Vagina (tissue), 2 donors: ENCODE data around the gene PSORS1C1. TPM values are rescaled to one million over a fixed set of nuclear protein-coding genes. Genes with fewer than 3 reads are reported as not detected.
"Not testable (repeated sequence)": the region's sequence is repeated elsewhere in the genome, so short reads cannot be mapped to it uniquely, and the experiment has no call there.

ENCODE experiments used
- DNase-seq, 2 donors: peaks; one replicate each; pipeline ENCODE4 v3.0.0-alpha.2; 2017; ENCODE audit errors: extremely low spot score in 2 of 2
- H3K27ac ChIP-seq: fragments of 200-600 bp; sonication (generic); one replicate; pipeline ENCODE4 v1.5.1; 2019
- H3K27me3 ChIP-seq: fragments of 200-600 bp; sonication (generic); one replicate; pipeline ENCODE4 v1.5.1; 2019
- H3K36me3 ChIP-seq, 2 donors: fragments of 200-600 bp; sonication (generic); one replicate each; pipeline ENCODE4 v1.5.1; 2017 to 2019
- H3K4me1 ChIP-seq: fragments of 200-600 bp; sonication (generic); one replicate; pipeline ENCODE4 v1.5.1; 2019
- H3K4me3 ChIP-seq, 2 donors: fragments of 200-600 bp; sonication (generic); 1 replicate in 1 of 2; 2 replicates in 1 of 2; pipeline ENCODE4 v1.5.1; 2016 to 2019
- H3K9me3 ChIP-seq: fragments of 200-600 bp; sonication (generic); one replicate; pipeline ENCODE4 v1.5.1; 2019
- POLR2A ChIP-seq, 2 donors: fragments of 450-650 bp; IDR thresholded peaks; one replicate each; pipeline ENCODE4 v1.6.1; 2017; ENCODE audit warnings: antibody characterized with exemption in 2 of 2, mild to moderate bottlenecking in 2 of 2, moderate library complexity in 2 of 2
- POLR2AphosphoS5 ChIP-seq, 2 donors: sonication (generic); formaldehyde crosslinking; IDR thresholded peaks; one replicate each; pipeline ENCODE4 v1.9.0; 2017; ENCODE audit warnings: antibody characterized with exemption in 2 of 2, mild to moderate bottlenecking in 2 of 2, low read depth in 1 of 2; ENCODE audit not compliant: insufficient read depth in 1 of 2
- intact Hi-C: fragments of 100-400 bp; cut with DNase I; formaldehyde crosslinking; loops from one replicate; pipeline ENCODE4 v1.15.1; 2023
- total RNA-seq: library from RNA; depleted of rRNA; stranded (reverse); fragments of >200 nt; gene quantifications from one replicate; pipeline ENCODE4 v1.2.3, GENCODE V29; 2016
- TF ChIP-seq, protein P1 (sequence below), 3 experiments: fragments of 450-650 bp in 2 of 3; fragments of 200-600 bp in 1 of 3; sonication (generic) in 1 of 3; IDR thresholded peaks; one replicate each; pipeline ENCODE4 v1.5.1; 2017 to 2019; ENCODE audit warnings: antibody characterized with exemption in 3 of 3, mild to moderate bottlenecking in 2 of 3, moderate library complexity in 2 of 3

The PSORS1C1 gene, protein sequence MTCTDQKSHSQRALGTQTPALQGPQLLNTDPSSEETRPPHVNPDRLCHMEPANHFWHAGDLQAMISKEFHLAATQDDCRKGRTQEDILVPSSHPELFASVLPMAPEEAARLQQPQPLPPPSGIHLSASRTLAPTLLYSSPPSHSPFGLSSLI
- total RNA-seq = 9.6 TPM

DNA sequence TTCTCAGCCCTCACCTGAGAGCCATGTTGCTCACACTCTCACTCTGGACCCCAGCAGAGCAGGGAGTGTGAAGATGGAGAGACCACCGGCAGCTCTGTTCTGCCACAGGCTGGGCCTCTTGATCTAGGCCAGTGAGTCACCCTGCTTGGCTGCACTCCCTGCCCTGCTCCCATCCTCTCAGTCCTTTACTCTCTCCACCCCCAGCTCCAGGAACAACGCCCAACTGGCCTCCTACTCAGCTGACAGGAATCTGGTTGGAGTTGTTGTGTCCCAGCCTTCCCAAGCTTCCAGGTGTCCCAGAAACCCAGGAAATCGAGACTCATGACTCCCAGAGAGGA is at the start of gene PSORS1C1:
TSS of gene PSORS1C1 (plus strand) at position 260 of the 338 bp plus-strand sequence. CDS start 14,833 bp downstream, outside the sequence.
- peak; percentile 73 to 77 for TF ChIP-seq POLR2AphosphoS5 (IDR thresholded peaks at IDR 0.05; ENCODE audit: insufficient read depth in 1 of 2, low read depth in 1 of 2)
- TF ChIP-seq, protein P1, sequence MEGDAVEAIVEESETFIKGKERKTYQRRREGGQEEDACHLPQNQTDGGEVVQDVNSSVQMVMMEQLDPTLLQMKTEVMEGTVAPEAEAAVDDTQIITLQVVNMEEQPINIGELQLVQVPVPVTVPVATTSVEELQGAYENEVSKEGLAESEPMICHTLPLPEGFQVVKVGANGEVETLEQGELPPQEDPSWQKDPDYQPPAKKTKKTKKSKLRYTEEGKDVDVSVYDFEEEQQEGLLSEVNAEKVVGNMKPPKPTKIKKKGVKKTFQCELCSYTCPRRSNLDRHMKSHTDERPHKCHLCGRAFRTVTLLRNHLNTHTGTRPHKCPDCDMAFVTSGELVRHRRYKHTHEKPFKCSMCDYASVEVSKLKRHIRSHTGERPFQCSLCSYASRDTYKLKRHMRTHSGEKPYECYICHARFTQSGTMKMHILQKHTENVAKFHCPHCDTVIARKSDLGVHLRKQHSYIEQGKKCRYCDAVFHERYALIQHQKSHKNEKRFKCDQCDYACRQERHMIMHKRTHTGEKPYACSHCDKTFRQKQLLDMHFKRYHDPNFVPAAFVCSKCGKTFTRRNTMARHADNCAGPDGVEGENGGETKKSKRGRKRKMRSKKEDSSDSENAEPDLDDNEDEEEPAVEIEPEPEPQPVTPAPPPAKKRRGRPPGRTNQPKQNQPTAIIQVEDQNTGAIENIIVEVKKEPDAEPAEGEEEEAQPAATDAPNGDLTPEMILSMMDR (IDR thresholded peaks at IDR 0.05) = no peak
- H3K4me1 ChIP-seq = peaks cover 48% of the 10 kb centered on the region
- intact Hi-C loops = no loop called here
- DNase-seq = peak in 1 of 2 donors; percentile 94
- H3K36me3 ChIP-seq = no peaks in the 10 kb centered on the region
- peak within 1 kb of the TSS; percentile 29 to 35 for H3K4me3 ChIP-seq
- no peaks in the 10 kb centered on the region for H3K9me3 ChIP-seq
- H3K27me3 ChIP-seq = no peaks in the 10 kb centered on the region
- peak within 1 kb of the TSS; percentile 81 for H3K27ac ChIP-seq

DNA sequence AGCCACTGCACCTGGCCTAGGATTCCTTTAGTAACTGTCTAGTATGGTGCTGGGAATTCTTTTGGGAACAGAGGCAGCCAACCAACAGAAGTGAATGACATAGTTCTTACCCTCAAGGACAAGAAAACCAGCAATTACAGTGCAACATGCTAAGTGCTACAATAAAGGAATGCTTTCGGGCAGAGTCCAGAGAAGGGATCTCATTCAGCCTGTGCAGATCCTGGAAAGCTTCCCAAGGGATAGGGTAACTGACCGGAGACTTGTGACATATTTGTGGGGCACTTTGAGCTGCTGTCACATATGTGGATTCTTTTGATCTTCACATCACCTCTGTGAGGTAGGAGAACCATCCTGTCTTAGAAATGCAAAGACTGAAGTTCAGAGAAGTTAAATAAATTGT is 49.0 kb upstream of the PSORS1C1 start:
- Histone ChIP-seq H3K9me3 (no peaks in the 10 kb centered on the region), H3K27ac (no peak overlapping the region), H3K27me3 (no peaks in the 10 kb centered on the region), H3K4me1 (no peaks in the 10 kb centered on the region), H3K36me3 (no peaks in the 10 kb centered on the region), H3K4me3 (no peak overlapping the region)
- TF ChIP-seq, protein P1 (IDR thresholded peaks at IDR 0.05) = no peak
- TF ChIP-seq POLR2A (IDR thresholded peaks at IDR 0.05) = no peak
- no peak for TF ChIP-seq POLR2AphosphoS5 (IDR thresholded peaks at IDR 0.05; ENCODE audit: insufficient read depth in 1 of 2, low read depth in 1 of 2)
- no peak for DNase-seq
- intact Hi-C loops = loop anchor here (5.0 kb wide), 1 partner anchor 143 kb away; no protein-coding TSS in a partner anchor

DNA sequence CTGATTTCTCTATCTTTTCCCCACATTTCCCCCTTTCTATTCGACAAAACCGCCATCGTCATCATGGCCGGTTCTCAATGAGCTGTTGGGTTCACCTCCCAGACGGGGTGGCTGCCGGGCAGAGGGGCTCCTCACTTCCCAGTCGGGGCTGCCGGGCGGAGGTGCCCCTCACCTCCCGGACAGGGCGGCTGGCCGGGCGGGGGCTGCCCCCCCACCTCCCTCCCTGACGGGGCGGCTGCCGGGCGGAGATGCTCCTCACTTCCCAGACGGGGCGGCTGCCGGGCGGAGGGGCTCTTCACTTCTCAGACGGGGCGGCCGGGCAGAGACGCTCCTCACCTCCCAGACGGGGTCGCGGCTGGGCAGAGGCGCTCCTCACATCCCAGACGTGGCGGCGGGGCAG is 47.6 kb upstream of the PSORS1C1 start:
- not testable (repeated sequence) for DNase-seq, H3K4me3 ChIP-seq, H3K36me3 ChIP-seq, H3K4me1 ChIP-seq, H3K9me3 ChIP-seq, H3K27me3 ChIP-seq, H3K27ac ChIP-seq
- intact Hi-C loops = loop anchor here (5.0 kb wide), 1 partner anchor 145 kb away; no protein-coding TSS in a partner anchor

DNA sequence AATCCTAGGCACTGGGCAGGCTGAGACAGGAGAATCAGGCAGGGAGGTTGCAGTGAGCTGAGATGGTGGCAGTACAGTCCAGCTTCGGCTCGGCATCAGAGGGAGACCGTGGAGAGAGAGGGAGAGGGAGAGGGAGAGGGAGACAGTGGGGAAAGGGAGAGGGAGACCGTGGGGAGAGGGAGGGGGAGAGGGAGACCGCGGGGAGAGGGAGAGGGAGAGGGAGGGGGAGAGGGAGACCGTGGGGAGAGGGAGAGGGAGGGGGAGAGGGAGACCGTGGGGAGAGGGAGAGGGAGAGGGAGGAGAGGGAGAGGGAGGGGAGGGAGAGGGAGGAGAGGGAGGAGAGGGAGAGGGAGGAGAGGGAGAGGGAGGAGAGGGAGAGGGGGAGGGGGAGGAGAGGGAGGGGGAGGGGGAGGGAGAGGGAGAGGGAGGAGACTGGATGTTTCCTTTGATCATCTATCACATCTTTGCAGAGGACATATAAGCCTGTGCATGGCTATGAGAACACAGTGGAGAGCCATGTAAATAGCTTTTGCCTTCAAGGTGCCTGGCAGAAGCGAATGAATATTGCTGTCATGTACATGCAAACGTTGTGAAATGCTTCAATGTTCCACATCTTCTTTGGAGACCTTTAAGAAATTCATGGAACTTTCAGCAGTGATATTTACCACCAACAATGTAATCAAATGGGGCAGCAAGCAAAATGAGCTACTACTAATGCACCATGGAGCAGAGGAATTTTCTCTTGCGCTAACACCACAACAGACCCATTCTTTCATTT is 46.5 kb upstream of the PSORS1C1 start:
- intact Hi-C loops = loop anchor here (5.0 kb wide), 1 partner anchor 146 kb away; no protein-coding TSS in a partner anchor
- H3K9me3 ChIP-seq, H3K27me3 ChIP-seq, H3K4me3 ChIP-seq, H3K27ac ChIP-seq, DNase-seq, H3K36me3 ChIP-seq: not testable (repeated sequence)
- peaks cover 10% of the 10 kb centered on the region for H3K4me1 ChIP-seq

DNA sequence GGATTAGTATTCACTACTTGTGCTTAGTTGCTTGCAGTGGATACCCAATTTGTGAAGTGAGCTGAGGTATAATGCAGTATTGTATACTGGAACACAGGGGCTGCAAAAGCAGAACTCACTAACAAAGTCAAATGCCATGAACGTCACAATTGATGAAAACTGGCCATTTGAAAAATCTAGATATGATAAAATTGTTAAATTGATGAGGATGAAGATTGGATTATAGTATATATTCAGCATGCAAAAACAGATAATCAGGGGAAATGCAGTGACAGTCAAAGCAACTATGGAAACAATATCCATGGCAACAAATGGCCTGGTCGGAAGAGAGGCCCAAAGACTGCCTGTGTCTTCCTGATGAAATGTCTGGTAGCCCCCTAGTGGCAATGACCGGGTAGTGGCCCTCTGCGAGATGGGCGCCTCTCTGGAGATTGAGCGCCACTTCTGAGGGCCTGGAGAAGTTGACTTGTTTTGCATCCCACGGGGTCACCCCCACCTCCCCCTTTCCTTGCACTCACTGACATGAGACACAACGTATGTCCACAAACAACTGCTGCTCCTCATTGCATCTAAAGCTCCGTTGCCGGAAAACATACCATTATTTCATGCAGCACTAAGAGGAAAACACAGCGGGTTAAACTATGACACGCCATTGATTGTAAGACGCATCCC is 45.8 kb upstream of the PSORS1C1 start:
- Histone ChIP-seq H3K27ac (no peak overlapping the region), H3K36me3 (no peaks in the 10 kb centered on the region), H3K9me3 (no peaks in the 10 kb centered on the region), H3K27me3 (no peaks in the 10 kb centered on the region), H3K4me1 (peaks cover 10% of the 10 kb centered on the region), H3K4me3 (no peak overlapping the region)
- intact Hi-C loops = loop anchor here (5.0 kb wide), 1 partner anchor 147 kb away; no protein-coding TSS in a partner anchor
- no peak for DNase-seq
- TF ChIP-seq, protein P1 (IDR thresholded peaks at IDR 0.05) = peak; percentile 38 to 72 (median 53)
- TF ChIP-seq POLR2A (IDR thresholded peaks at IDR 0.05) (no peak), POLR2AphosphoS5 (IDR thresholded peaks at IDR 0.05; ENCODE audit: insufficient read depth in 1 of 2, low read depth in 1 of 2) (peak in 1 of 2 donors; percentile 14)
